NT2/D1 (cell line): Measurements from ENCODE around the gene HSD17B12.

Experiments
- DNase-seq: peaks from one replicate; pipeline ENCODE4 v3.0.0-alpha.2; 2011; ENCODE audit warnings: low read depth, low spot score
- H3K27me3 ChIP-seq: 2 replicates; pipeline ENCODE4 v1.6.0; 2011; ENCODE audit warnings: mild to moderate bottlenecking; ENCODE audit not compliant: insufficient read length, insufficient read depth
- H3K36me3 ChIP-seq: 2 replicates; pipeline ENCODE4 v1.6.1; 2011; ENCODE audit warnings: mild to moderate bottlenecking, low read length, mixed read lengths; ENCODE audit not compliant: insufficient read depth, insufficient read length
- H3K4me1 ChIP-seq: 2 replicates; pipeline ENCODE4 v1.5.1; 2011; ENCODE audit not compliant: insufficient read depth, insufficient read length
- H3K4me3 ChIP-seq: 2 replicates; pipeline ENCODE4 v1.5.1; 2011; ENCODE audit warnings: low read depth; ENCODE audit not compliant: insufficient read length
- H3K9ac ChIP-seq: 2 replicates; pipeline ENCODE4 v1.6.0; 2011; ENCODE audit warnings: low read depth; ENCODE audit not compliant: insufficient read length
- H3K9me3 ChIP-seq: 2 replicates; pipeline ENCODE4 v1.5.1; 2011; ENCODE audit warnings: mild to moderate bottlenecking, low read length; ENCODE audit not compliant: insufficient read depth
- SUZ12 ChIP-seq: IDR thresholded peaks from 2 replicates; pipeline ENCODE4 v1.6.1; 2011; ENCODE audit not compliant: insufficient read length, insufficient read depth; ENCODE audit errors: extremely low read depth
- YY1 ChIP-seq: IDR thresholded peaks from 2 replicates; pipeline ENCODE4 v1.6.1; 2011; ENCODE audit not compliant: insufficient read length, insufficient read depth
- ZNF274 ChIP-seq: IDR thresholded peaks from 2 replicates; pipeline ENCODE4 v1.6.1; 2011; ENCODE audit warnings: mild to moderate bottlenecking, low read depth, low read length

The HSD17B12 gene

DNA sequence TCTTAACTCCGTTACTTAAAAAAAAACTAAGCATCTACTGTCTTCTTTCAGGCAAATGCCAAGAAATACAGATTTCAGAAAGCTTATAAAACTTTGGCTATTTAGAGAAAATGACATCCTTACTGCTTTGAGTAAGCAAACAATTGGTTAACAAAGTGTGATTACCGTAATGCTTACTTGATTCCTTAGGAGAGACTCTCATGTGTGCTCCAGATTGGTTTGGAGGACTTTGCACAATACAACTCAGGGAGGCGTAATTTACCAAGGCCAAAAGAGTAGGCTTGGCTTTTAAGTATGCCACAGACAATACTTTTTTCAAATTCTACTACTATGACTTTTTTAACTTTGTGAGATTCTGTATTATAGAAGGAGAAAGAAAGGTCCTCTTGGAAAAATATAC, 123.2 kb downstream of the HSD17B12 start:
- Histone ChIP-seq H3K4me3 (no peak overlapping the region), H3K9me3 (peaks cover 34% of the 10 kb centered on the region), H3K36me3 (peaks cover 37% of the 10 kb centered on the region), H3K4me1 (no peaks in the 10 kb centered on the region), H3K9ac (no peak overlapping the region), H3K27me3 (no peaks in the 10 kb centered on the region)
- no peak for DNase-seq
- TF ChIP-seq ZNF274 = no peak
- TF ChIP-seq SUZ12 = no peak

- no peak overlapping the region for H3K9ac ChIP-seq
- DNase-seq = no peak
- peaks cover 34% of the 10 kb centered on the region for H3K9me3 ChIP-seq
- TF ChIP-seq YY1 (no peak), ZNF274 (no peak), SUZ12 (no peak)
- H3K4me1 ChIP-seq = no peaks in the 10 kb centered on the region
- H3K4me3 ChIP-seq = no peak overlapping the region
- no peaks in the 10 kb centered on the region for H3K27me3 ChIP-seq
- H3K36me3 ChIP-seq = peaks cover 21% of the 10 kb centered on the region
Measured at GRCh38 chr11:43806976-43807375, 126.4 kb downstream of the HSD17B12 start.

DNA sequence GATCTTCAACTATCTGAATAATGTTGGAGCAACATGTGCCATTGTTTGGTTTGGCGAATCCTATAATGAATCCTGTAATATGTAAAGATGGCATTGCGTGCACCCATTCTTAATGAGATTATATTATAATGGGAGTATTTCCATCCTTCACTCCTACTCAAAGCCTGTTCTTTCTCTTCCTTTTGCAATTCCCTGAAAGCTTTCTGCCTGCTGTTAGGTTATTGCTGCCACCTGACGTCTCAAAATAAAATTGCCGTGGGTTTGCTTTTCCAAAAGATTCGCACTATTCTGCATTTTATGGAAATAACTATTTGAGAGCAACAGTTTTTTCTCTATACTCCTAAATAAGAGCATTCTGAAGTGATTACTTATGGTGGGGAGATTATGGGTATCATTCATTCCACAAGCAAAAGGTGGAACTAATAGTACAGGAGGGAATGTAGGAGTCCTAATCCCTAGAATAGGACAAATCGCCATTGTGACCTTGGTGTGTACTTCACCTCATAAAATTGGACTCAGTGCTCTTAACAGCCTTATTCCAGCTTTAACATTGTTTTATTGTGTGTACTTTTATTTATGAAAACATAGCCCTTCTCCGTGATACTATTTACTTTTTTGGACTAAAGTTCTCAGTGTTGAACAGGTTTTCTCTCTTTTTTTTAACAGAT, 130.5 kb downstream of the HSD17B12 start:
- no peak overlapping the region for H3K9ac ChIP-seq
- H3K4me1 ChIP-seq = no peaks in the 10 kb centered on the region
- no peaks in the 10 kb centered on the region for H3K27me3 ChIP-seq
- no peak for TF ChIP-seq ZNF274
- TF ChIP-seq SUZ12 = no peak
- TF ChIP-seq YY1 = no peak
- H3K9me3 ChIP-seq = peaks cover 4% of the 10 kb centered on the region
- no peak for DNase-seq
- peaks cover 20% of the 10 kb centered on the region for H3K36me3 ChIP-seq
- H3K4me3 ChIP-seq = no peak overlapping the region

DNA sequence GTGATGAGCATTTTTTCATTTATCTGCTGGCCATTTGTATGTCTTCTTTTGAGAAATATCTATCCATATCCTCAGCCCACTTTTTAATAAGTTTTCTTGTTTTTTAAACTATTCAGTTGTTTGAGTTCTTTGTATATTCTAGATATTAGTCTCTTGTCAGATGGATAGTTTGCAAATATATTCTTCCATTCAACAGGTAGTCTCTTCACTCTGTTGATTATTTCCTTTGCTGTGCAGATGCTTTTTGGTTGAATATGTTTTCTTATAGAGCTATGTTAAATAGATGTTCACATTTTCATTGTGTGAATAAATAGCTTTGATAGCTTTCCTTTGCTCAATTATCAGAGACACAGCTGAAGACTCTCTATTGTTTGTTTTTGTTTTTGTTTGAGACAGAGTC, 131.9 kb downstream of the HSD17B12 start:
- Histone ChIP-seq H3K36me3 (peaks cover 16% of the 10 kb centered on the region), H3K9me3 (no peaks in the 10 kb centered on the region)
- no peak for DNase-seq

GRCh38 chr11:43818220-43818619, 137.7 kb downstream of the HSD17B12 start:
- no peak for TF ChIP-seq SUZ12
- TF ChIP-seq ZNF274 = no peak
- TF ChIP-seq YY1 = no peak
- H3K36me3 ChIP-seq = peaks cover 40% of the 10 kb centered on the region
- DNase-seq = no peak

More for the DNA sequence above, 131.9 kb downstream of the HSD17B12 start:
- Histone ChIP-seq H3K4me3 (no peak overlapping the region), H3K27me3 (no peaks in the 10 kb centered on the region), H3K9ac (no peak overlapping the region), H3K4me1 (no peaks in the 10 kb centered on the region)
- TF ChIP-seq SUZ12 (no peak), YY1 (no peak), ZNF274 (no peak)

GRCh38 chr11:43819926-43820325, 139.4 kb downstream of the HSD17B12 start:
- no peak overlapping the region for H3K9ac ChIP-seq
- no peak overlapping the region for H3K4me3 ChIP-seq
- TF ChIP-seq ZNF274 (no peak), SUZ12 (no peak), YY1 (no peak)
- no peak for DNase-seq
- H3K36me3 ChIP-seq = peaks cover 42% of the 10 kb centered on the region
- H3K9me3 ChIP-seq = no peaks in the 10 kb centered on the region
- H3K27me3 ChIP-seq = no peaks in the 10 kb centered on the region
- no peaks in the 10 kb centered on the region for H3K4me1 ChIP-seq

More at GRCh38 chr11:43818220-43818619, 137.7 kb downstream of the HSD17B12 start:
- H3K9ac ChIP-seq = no peak overlapping the region
- H3K27me3 ChIP-seq = no peaks in the 10 kb centered on the region
- no peak overlapping the region for H3K4me3 ChIP-seq
- no peaks in the 10 kb centered on the region for H3K4me1 ChIP-seq
- H3K9me3 ChIP-seq = no peaks in the 10 kb centered on the region

GRCh38 chr11:43823316-43823715, 142.8 kb downstream of the HSD17B12 start:
- no peaks in the 10 kb centered on the region for H3K9me3 ChIP-seq
- no peaks in the 10 kb centered on the region for H3K27me3 ChIP-seq
- H3K36me3 ChIP-seq = peaks cover 32% of the 10 kb centered on the region
- no peak overlapping the region for H3K9ac ChIP-seq
- TF ChIP-seq YY1 = no peak
- no peak for TF ChIP-seq ZNF274
- TF ChIP-seq SUZ12 = no peak
- H3K4me3 ChIP-seq = no peak overlapping the region
- no peaks in the 10 kb centered on the region for H3K4me1 ChIP-seq
- no peak for DNase-seq

DNA sequence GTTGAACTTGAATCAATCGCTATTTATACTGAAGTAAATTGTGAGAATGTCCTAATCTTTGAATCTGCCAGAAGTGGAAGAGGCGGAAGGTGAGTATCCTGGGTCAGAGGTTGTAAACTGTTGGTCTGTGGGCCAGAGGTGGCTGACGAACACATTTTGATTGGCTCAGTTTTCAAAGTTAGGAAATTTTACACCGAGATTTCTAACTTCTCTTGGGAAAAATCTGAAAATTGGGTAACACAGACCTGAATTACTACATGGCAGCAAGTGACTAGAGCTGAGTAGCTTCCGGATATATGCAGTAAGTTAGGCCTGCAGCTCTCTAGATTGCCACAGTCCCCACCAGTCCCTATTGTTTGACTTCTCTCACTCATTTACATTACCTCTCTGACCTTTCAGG, 143.3 kb downstream of the HSD17B12 start:
- DNase-seq = no peak
- H3K9ac ChIP-seq = no peak overlapping the region
- no peak overlapping the region for H3K4me3 ChIP-seq
- no peaks in the 10 kb centered on the region for H3K9me3 ChIP-seq
- H3K27me3 ChIP-seq = no peaks in the 10 kb centered on the region
- TF ChIP-seq ZNF274 (no peak), YY1 (no peak), SUZ12 (no peak)
- H3K36me3 ChIP-seq = peaks cover 31% of the 10 kb centered on the region
- H3K4me1 ChIP-seq = no peaks in the 10 kb centered on the region
